Bone marrow (tissue), 2 donors: ENCODE data around the gene ZNF516.
"Not testable (repeated sequence)": the region's sequence is repeated elsewhere in the genome, so short reads cannot be mapped to it uniquely, and the experiment has no call there.

Experiments
- DNase-seq, 2 donors: peaks; one replicate each; lab custom pipeline; 2025; lab: John Stamatoyannopoulos, UW

The ZNF516 gene

DNA sequence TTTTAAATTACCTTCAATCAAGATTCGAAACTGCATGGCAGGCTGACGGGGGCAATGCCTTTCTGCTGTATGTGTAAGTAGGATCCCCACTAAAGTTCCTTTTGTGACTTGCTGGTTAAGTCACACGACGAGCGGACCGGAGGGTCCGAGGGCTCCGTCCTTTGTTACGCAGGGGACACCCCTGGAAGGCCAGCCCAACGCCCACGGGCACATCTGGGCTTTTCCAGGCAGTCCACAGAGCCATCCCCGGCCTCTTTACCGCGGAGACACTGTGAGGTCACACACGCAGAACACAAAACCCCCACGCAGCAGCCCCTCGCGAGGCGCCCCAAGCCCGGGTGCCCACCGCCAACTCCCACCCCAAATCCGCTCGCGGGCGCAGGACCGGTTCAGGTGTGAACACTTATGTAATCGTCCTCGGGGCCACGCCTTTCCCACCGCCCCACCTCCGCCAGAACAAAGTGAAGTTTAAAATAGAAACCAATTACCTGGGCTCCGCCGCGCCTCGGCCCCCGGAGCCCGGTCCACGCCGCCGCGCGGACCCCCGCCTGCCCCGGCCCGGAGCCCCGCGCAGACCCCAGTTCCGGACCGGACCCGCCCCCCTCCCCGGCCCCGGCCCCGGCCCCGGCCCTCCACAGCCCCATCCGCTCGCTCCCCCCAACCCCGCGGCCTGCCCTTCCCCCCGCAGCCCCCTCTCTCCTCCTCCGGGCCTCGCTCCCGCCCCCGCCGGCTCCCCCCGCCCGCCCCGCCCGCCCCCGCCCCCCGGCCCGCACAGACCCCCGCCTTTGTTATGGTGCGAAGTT lies 4.2 kb downstream of the ZNF516 start:
- no peak for DNase-seq

DNA sequence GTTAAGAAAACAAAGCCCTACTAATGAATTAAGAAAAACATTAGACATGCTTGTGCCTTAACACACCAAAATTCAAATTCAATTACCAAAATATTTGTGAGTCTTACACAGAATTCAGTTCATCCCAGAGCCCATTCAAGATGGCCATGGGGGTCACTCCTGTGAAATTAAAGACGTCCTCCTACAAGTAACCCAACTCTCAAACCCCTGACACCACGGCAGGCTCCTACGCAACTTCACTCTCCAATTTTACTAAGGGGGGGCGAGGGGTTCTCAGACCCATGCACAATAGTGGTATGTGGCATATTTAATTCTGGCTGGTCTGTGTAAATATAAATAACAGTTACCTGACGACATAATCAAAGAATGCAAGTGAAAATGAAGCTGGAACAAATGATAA lies 5.0 kb downstream of the ZNF516 start:
- DNase-seq, result no peak

DNA sequence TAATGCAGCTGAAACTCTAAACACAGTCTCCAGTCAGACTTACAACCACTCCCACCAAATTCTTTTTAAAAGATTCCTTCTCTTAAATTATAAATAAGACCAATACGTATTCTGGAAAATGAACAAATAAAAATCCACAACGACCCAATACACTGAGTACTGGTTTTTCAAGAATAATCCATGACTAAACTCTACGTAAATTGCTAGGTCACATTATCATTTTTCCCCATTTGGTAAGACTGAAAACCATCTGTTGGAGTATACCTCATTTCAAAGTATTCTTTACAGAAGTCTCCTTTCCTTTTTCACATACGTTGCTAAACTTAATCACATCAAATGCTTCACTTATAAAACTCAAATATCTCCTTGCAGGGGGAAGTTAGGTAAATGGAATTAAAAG lies 6.0 kb downstream of the ZNF516 start:
- DNase-seq, result no peak

DNA sequence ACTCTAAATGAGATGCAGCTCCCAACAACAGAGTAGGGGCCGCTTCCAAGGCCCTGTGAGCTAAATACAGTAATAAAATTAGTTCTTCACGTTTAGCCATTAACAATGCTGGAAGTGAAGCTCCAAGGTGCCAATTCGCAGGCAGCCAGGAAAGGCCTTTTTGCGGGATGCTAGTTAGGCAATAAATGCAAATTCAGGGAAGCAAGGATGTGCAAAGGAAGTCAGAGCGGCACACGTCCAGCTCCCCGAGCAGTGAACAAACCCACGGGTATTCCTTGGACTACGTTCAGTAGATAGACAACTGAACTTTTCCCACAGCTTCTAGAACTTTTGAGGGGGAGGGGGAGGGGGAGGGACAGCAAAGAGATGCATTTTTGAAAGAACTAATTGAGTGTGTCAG lies 6.9 kb downstream of the ZNF516 start:
- DNase-seq, result no peak

DNA sequence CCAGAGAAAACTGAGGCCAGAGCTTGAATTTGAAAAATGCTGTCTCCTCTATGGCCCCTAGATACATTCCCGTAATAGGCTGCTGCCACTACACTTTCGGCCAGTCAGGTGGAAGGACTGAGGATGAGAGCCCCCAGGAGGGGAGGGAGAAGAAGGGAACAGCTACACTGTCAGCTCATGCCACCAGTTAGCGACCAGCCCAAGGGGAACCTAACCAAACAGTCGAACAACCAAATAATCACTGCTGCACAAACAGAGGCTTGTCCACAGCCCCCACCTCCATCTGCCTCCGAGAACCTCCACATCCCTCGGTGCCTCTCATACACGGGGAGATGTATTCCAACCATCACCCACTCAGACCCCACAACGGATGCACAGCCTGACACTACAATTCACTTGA lies 7.3 kb downstream of the ZNF516 start:
- no peak for DNase-seq

DNA sequence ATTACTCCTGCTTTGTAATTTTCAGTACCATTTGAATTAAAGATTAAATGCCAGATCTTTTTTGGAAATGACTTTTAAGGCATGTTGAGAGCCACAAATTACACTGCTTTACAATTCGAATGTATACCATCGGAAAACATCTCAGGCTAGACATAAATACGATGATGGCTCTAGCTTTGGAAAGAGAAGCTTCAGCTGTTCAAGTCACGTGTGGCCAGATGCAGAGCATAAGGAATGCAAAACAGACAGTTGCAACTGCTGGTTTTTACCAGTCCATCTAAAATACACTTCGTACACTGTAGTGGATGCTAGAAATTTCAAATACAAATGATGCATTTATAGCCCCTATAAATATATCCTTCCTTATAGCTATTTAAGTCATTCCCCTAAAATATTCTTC lies 8.0 kb downstream of the ZNF516 start:
- no peak for DNase-seq

DNA sequence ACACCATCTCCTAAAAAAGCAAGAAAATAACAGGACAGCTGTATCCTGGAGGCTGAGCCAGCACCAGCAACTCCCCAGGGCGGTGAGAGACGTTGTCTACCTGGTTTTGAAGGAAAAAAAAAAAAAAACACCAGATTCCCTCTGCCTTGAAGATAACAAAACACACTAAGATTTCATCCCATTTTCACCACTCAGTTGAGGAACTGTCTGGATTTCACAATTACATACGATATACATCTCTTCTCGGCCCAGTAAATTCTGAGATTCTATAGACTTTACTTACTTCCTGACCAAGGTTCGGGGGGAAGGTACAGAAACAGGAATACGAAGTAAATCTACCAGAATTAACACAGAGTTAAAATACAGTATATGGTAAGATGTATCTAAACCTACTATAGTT lies 8.5 kb downstream of the ZNF516 start:
- DNase-seq, result no peak

DNA sequence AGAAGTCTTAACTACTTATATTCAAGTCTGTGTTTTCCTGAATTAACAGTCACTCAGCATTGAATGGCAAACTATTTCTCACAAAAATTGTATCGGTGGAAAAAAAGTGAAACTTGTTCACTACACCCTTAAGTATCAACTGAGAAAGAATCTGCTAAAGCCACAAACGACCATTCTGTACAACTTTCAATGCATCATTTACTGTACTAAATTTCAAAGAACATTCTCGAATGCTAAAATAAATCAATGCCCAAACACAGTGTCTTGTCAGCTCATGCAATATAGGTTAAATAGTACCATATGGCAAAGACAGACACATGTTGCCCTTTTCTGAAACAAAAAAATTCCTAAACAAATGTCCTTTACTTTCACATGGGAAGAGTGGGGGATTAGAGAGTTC lies 9.0 kb downstream of the ZNF516 start:
- no peak for DNase-seq

DNA sequence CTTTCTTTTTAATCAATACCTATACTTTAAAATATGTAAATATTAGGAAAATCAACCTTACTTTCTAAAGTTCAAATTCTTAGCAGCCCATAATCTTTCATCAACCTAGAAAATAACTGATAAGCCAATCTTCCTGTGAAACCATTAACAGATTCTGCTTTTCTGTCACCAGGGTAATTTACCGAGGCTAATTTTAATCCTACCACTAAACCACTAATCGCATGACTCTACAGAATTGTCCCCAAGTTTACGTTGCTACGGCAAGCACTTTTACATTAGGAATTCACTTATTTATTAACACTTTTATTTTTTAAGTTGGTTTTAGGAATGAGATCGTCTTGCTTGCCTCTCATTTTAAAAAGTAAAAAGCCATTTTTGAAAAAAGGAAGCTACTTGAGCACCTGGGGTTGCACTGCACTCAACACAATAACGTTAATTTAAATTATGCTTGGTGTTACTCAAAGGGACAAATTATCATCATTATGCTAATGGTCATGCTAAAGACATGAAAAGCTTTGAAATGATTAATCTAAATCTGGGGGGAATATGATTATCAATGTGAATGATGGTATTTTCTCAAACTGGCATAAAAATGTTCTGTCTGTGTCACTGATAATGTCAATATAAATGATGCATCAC lies 10.2 kb downstream of the ZNF516 start:
- no peak for DNase-seq

DNA sequence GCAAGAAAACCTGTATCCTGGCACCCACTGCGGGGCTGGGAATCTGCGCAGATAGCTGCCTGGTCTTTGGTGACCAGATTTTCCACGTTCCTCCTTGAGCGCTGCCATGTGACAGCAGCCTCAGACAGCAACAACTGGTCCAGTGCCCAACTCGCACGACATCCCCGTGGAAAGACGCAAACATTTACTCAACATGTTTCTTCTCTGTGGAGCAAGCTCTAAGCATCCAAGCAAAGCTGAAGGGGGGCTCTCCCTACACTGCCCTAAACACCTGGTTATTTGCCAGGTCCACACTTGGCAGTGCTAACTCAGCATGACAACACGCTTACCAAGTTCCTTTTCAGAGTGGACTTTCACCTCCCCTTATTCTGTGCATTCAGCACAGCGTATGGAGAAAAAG lies 11.3 kb downstream of the ZNF516 start:
- DNase-seq, result no peak

DNA sequence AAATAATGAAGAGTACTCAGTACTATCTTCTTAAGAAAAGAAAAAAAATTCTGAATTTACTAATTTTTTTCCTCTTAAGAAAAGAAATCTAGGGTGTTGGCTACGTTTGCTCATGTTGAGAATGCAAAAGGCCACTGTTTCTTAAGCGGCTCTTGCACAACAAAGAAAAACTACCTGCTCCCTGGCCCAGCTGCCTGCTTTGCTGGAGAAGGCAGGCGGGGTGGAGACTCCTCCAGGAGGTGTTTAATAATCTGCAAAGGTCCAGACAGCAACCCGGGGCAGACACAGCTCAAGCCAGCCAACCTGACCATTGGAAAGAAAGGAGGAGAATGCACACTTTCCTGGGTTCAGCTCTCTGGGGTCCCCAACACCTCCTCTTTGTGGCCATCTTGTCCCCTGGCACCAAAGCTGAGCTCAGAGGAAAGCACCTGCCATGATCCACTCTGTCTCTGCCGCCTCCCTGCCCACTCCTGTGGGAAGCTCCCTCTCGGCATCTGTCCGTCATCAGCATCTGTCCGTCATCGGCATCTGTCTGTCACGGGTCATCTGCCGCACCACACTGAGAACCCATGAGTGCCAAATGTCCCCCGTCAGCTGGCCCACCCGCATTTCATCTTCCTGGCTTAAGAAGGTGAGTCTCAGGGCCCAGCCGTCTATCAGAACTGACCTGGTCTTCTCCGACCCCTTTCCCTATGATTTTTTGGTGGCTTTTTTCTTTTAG lies 11.9 kb downstream of the ZNF516 start:
- DNase-seq, result no peak

DNA sequence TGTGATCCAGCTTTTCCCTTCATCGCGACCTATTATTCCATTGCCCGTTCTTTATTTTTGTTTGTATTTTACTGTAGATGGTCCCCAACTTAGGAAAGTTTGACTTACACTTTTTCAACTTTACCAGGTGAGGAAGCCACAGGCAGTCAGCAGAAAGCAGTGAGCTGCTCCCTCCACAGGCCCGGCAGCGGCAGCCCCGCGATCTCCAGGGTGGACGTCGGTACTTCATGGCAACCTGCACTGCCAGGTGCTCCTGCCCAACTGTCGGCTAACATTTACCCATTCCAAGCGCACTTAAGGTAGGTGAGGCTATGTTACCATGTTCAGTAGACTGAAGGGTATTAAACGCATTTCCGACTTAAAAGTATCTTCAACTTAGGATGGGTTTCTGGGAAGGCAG lies 12.8 kb downstream of the ZNF516 start:
- DNase-seq, result no peak

DNA sequence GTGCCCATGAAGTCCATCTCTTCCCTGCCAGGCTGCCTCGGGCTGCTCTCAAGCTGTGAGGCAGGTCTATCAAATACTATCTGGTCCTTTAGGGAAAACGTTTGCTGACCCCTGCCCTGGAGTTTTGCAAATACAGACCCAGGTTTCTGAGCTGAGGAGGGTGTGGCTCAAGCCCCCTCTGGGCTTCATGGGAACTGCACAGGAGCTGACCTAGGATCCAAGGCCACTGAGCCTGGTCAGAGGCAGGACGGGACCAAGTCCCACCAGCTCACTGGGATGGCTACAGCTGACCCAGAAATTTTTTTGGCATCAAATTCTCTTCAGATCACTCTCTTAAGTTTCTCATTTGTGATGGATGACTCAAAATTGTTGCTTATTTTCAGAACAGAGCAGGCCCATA lies 14.1 kb downstream of the ZNF516 start:
- no peak for DNase-seq

DNA sequence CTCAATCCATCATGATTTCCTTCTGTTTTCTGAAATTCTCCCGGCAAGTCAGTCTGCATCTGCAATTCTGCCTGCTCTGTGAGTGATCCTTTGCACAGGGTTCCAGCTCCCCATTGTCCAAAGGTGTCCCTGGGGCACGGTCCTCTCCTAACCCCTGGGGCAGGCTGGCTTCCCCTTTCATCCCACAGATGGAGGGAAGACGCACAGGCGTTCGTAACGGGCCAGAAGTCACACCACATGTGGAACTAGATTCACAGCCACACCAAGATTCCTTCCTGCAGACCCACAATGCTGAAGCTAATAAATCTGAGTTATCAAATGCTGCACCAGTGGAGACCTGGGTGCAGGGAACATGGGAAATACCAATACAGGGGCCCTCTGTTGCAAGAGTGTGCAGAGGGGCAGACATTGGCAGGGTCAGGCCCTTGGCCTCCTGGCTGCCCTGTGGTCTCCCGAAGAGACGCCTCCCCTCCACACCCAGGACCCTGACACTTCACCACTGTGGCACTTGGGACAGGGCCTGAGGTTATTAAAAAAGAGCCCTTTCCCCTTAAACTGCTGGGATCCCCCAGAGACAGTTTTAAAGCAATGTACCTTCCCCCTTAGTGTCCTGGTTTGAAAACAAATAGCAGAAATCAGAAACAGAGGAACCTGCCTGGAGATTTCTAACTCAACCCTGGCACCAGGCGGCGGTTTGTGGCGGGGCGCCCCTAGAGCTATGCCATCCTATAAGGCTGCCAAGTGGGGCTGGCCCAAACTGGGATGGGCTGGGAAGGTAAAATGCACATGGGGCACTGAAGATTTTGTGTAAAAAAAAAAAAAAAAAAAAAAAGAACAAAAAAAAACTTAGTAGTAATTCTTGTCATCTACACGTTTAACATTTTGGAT lies 15.4 kb downstream of the ZNF516 start:
- no peak for DNase-seq

DNA sequence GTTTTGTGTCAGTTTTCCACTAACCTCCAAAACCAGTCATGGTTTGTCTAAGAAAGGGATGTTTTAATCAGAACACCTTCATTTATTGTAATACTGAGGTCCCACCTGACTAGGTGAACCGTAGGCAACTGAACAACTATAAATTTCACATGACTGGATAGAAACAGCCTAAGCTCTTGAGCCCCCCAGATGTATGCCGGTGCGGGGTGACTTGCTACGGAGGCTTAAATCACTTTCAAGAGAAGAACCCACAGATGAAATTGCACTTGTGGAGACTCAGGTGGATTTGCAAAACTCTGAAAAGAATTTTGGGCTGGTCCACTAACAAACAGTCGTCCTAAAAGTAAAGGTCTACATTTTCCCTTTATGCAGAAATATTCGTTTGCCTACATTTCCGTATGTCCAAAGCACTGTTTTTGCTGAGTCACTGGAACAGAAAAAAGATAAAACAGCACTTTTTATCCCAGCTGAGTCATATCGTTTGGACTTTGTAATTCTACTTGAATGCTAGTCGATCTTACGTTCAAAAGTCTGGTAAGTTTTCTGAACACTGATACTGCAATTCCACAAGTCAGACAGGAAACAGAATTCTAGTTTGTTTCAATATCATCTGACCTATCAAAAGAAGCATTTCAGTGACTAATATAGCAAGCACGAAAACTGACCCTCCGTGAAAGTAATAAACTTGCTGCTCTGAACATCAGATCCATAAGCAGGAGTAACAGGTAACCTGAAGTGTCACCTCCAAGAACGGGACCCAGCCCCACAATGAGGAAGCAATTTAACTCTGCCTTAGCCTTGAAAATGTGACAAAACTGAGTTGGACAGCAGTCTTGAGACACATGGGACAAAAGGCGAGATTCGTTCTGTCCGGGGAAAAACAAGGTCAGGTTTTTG lies 18.1 kb downstream of the ZNF516 start:
- DNase-seq, result peak in 1 of 2 donors; percentile 49

DNA sequence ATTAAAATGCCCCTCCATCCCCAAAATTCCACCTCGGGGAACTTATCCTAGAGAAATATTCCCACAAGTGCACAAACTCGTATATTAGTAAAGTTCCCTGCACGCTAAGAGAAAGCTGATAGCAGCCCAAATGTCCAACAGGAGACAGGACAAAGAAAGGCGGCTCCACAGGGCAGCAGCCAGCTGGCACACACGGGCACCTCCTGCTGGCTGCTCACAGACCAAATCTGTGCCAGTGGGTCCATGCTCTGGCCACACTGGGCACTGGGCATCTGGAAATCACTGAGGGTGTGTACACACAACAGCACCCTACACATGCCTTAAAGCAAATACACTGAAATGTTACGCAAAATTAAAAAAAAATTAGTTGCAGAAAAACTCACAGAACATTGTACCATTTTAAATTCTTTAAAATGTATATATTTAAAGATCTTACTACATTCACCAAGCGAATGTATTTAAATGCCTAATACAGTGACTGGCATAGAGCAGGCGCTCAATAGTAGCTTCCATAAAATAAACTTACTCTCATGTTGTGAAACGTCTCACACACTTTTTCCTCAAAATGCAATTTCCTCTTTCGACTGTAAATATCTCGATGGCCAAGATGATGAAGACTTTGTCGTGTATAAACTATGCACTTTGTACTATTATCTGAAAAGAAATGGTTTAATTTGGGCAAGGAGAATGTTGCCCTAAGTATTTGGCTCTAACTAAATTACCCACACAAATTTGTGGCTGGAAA lies 19.4 kb downstream of the ZNF516 start:
- no peak for DNase-seq

DNA sequence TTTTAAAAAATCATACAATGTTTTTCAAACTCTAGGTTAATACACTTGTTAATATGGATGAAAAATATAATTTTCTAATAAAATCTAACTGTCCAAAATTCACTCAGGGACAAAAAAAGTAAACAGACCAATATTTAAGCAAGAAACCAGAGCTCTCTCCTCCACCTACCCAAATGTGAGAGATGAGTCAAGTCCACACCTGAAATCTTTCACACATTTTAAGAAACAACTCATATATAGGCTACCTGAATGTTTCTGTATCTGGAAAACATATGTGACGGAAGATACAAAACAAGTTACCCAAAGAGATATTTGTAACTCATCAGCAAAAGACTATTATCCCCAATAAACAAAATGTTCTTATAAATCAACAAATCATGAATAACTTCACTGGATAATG lies 20.2 kb downstream of the ZNF516 start:
- DNase-seq, result no peak

DNA sequence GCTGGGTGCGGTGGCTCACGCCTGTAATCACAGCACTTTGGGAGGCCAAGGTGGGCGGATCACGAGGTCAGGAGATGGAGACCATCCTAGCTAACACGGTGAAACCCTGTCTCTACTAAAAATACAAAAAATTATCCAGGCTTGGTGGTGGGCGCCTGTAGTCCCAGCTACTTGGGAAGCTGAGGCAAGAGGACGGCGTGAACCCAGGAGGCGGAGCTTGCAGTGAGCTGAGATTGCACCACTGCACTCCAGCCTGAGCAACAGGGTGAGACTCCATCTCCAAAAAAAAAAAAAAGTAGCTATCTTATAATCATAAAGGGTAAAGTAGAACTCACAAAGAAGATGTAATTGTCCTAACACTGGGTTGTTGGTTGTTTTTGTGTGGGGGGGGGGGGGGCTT lies 21.5 kb downstream of the ZNF516 start:
- not testable (repeated sequence) for DNase-seq

DNA sequence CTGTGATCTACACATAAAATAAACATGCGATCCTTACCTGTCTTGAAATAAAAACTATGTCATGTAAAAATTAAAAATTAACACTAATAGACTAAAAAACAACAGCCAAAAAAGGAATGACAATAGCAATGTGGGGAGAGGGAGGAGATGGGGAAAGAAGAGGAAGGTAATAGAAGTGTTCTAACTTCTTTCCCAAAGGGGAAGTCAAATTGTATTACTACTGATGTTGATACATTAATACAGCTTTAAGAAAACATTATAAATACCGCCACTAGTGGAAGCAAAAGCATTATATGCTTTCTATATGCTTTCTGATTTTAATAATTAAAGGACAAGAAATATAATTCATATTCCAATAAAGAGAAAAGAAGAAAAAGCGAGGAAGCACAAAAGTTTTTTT lies 22.2 kb downstream of the ZNF516 start:
- no peak for DNase-seq

DNA sequence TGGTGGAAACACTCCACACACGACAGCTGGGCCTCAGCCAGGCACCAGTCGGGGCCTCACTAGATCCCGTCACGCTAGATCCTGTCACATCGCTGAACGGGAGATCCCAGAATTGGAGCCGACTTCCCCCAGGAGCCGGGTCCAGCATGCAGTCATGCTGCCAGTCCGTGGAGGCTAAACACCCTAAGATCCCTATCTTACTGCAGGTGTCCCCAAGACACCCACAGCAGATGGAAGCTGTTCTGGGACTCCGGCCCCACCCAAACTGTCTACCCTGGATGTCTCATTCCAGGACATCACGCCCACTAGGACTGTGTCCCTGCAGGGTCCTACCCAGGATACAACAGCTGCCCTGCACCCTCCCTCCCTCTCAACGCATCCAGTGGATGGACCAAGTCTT lies 23.4 kb downstream of the ZNF516 start:
- no peak for DNase-seq
